ENCODE results near the gene PDE2A. TPM values are rescaled to one million over a fixed set of nuclear protein-coding genes. Genes with fewer than 3 reads are reported as not detected.

Gene PDE2A
- total and polyA plus RNA-seq, 4 donors = 9.4 to 17.5 (median 14.1) TPM

DNA sequence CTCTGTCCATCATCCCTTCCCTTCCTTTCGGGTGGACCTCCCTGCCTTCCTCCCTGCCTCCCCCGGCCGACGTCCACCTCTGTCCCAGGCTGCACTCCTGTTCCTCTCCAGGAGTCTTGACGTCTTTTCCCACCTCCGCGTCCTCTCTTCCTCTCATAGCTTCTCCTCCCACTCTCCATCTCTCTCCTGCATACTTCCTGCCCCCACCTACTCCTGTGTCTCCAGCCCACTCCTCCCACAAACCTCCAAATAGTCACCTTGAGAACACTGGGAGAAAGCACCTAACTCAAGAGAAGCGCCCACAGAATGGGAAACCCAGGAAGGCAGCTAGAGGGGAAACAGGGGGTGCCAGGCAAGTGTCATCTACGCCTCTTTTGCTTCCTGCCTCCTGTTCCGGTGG, 60.8 kb downstream of the PDE2A start:
- Histone ChIP-seq H3K27ac (ENCODE audit: low read depth, low read length) (no peak overlapping the region), H3K4me1 (ENCODE audit: control insufficient read depth, insufficient read depth, low read length) (peaks cover 38% of the 10 kb centered on the region), H3K27me3 (ENCODE audit: control insufficient read depth, insufficient read depth, low read length) (no peaks in the 10 kb centered on the region), H3K9me3 (ENCODE audit: control insufficient read depth, insufficient read depth, low read length) (no peaks in the 10 kb centered on the region), H3K36me3 (ENCODE audit: control insufficient read depth, insufficient read depth, low read length) (no peaks in the 10 kb centered on the region), H3K4me3 (ENCODE audit: low read depth, low read length) (no peak overlapping the region)
- 84% methylated on average over 10 of the region's 10 CpGs for WGBS (ENCODE audit: insufficient coverage)
- DNase-seq (ENCODE audit: low read depth in 4 of 6, low spot score in 6 of 6) = no peak

DNA sequence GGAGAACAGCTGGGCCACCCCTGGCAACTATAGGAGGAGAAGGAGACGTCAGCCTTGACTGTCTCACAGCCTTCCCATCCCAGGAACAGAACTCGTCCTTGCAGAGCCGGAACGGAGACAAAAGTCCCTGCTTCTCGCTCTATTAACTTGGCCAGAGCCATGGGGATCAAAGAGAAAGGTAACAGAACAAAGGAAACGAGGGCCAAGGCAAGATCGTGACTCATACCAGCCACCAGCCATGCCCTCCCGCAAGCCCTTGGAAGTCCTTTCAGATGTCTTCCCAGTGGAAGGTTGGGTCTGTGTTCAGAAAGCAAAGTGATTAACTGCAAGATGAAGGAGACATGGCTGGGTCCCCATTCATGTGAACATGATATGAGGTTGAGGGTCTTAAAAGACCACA, 64.7 kb downstream of the PDE2A start:
- H3K4me3 ChIP-seq (ENCODE audit: low read depth, low read length) = no peak overlapping the region
- peaks cover 34% of the 10 kb centered on the region for H3K4me1 ChIP-seq (ENCODE audit: control insufficient read depth, insufficient read depth, low read length)
- no peak overlapping the region for H3K27ac ChIP-seq (ENCODE audit: low read depth, low read length)
- no peaks in the 10 kb centered on the region for H3K27me3 ChIP-seq (ENCODE audit: control insufficient read depth, insufficient read depth, low read length)
- DNase-seq (ENCODE audit: low read depth in 4 of 6, low spot score in 6 of 6) = no peak
- no peaks in the 10 kb centered on the region for H3K9me3 ChIP-seq (ENCODE audit: control insufficient read depth, insufficient read depth, low read length)
- H3K36me3 ChIP-seq (ENCODE audit: control insufficient read depth, insufficient read depth, low read length) = peaks cover 2% of the 10 kb centered on the region
- 77% methylated on average over 7 of the region's 8 CpGs for WGBS (ENCODE audit: insufficient coverage)

DNA sequence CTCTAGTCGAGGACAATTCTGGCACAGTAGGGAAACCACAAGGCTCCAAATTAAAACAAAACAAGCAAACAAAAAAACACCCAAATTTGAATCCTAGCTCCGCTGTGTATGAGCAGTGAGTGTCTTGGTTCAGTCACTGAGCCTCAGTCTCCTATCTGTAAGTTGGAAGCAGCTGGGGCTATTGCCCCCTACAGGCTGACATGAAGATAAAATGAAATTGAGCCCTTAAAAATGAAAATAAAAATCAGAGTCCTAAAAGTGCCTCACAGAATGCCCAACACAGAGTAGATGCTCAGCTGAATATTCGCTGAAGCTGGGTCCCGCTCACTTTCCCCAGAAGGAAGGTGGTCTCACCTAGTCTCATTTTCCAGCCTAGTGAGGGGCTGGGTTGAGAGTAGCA, 65.2 kb downstream of the PDE2A start:
- Histone ChIP-seq H3K27ac (ENCODE audit: low read depth, low read length) (no peak overlapping the region), H3K4me3 (ENCODE audit: low read depth, low read length) (no peak overlapping the region), H3K4me1 (ENCODE audit: control insufficient read depth, insufficient read depth, low read length) (peaks cover 33% of the 10 kb centered on the region), H3K36me3 (ENCODE audit: control insufficient read depth, insufficient read depth, low read length) (peaks cover 2% of the 10 kb centered on the region), H3K9me3 (ENCODE audit: control insufficient read depth, insufficient read depth, low read length) (no peaks in the 10 kb centered on the region), H3K27me3 (ENCODE audit: control insufficient read depth, insufficient read depth, low read length) (no peaks in the 10 kb centered on the region)
- no peak for DNase-seq (ENCODE audit: low read depth in 4 of 6, low spot score in 6 of 6)
- no CpG with 5 or more reads among the region's 4 CpGs for WGBS (ENCODE audit: insufficient coverage)

DNA sequence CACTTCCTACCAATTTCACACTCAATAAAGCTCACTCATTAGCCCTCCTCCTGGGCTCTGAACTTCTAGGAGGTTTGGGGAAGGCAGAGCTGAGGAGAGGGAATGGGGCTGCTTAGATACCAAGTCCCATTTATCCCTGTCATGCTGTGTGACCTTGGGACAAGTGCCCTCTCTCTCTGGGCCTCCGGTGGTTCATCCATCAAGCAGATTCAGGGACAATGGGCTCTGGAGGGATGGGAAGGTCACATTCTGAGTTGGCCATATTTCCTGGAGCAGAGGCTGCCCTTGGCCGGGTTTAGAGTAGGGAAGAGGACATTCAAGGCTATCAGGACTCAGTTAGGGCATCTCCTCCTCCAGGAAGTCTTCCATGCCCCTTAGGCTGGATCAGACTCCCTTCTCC, 66.7 kb downstream of the PDE2A start:
- H3K36me3 ChIP-seq (ENCODE audit: control insufficient read depth, insufficient read depth, low read length) = peaks cover 2% of the 10 kb centered on the region
- H3K4me1 ChIP-seq (ENCODE audit: control insufficient read depth, insufficient read depth, low read length) = peaks cover 30% of the 10 kb centered on the region
- no peaks in the 10 kb centered on the region for H3K27me3 ChIP-seq (ENCODE audit: control insufficient read depth, insufficient read depth, low read length)
- H3K4me3 ChIP-seq (ENCODE audit: low read depth, low read length) = no peak overlapping the region
- WGBS (ENCODE audit: insufficient coverage) = 67% methylated on average over 2 of the region's 2 CpGs
- H3K27ac ChIP-seq (ENCODE audit: low read depth, low read length) = no peak overlapping the region
- DNase-seq (ENCODE audit: low read depth in 4 of 6, low spot score in 6 of 6) = peak in 1 of 6 donors; percentile 72
- H3K9me3 ChIP-seq (ENCODE audit: control insufficient read depth, insufficient read depth, low read length) = no peaks in the 10 kb centered on the region

DNA sequence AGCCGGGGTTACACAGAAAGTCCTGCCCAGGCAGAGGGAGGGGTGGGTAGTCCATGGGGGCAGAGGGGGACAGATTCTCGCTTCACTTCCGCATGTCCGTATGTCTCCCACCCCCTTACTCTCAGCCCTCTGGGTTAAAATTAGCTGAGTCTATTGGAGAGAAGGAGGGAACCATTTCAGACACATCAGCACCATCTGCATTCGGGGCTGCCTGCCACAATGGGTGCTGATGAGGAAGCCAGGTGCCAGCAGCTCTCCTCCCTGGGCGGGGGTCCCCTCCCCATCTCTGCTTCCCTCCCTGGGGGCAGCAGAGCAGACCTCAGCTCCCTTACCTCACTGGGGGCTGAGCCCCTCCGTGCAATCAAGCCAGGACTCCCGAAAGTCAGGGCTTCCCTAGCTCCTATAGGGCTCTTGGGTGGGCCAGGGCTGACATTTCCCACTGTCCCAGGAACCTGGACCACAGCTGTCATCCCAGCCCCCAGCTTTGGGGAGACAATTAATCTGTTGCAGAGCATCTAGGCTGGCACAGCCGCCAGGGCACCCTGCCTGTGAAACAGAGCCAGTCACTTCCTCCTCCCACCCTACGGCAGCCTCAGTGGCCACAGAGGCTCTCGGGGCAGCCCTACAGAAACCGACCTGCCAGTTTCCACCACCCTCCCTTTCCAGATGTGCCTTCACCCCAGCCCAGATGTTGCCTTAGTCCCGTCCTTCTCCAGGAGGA, 67.3 kb downstream of the PDE2A start:
- no peaks in the 10 kb centered on the region for H3K27me3 ChIP-seq (ENCODE audit: control insufficient read depth, insufficient read depth, low read length)
- no peak overlapping the region for H3K27ac ChIP-seq (ENCODE audit: low read depth, low read length)
- peaks cover 30% of the 10 kb centered on the region for H3K4me1 ChIP-seq (ENCODE audit: control insufficient read depth, insufficient read depth, low read length)
- H3K36me3 ChIP-seq (ENCODE audit: control insufficient read depth, insufficient read depth, low read length) = peaks cover 2% of the 10 kb centered on the region
- peak in 2 of 6 donors; percentile 21 to 62 for DNase-seq (ENCODE audit: low read depth in 4 of 6, low spot score in 6 of 6)
- WGBS (ENCODE audit: insufficient coverage) = 47% methylated on average over 7 of the region's 13 CpGs
- H3K9me3 ChIP-seq (ENCODE audit: control insufficient read depth, insufficient read depth, low read length) = no peaks in the 10 kb centered on the region
- no peak overlapping the region for H3K4me3 ChIP-seq (ENCODE audit: low read depth, low read length)

DNA sequence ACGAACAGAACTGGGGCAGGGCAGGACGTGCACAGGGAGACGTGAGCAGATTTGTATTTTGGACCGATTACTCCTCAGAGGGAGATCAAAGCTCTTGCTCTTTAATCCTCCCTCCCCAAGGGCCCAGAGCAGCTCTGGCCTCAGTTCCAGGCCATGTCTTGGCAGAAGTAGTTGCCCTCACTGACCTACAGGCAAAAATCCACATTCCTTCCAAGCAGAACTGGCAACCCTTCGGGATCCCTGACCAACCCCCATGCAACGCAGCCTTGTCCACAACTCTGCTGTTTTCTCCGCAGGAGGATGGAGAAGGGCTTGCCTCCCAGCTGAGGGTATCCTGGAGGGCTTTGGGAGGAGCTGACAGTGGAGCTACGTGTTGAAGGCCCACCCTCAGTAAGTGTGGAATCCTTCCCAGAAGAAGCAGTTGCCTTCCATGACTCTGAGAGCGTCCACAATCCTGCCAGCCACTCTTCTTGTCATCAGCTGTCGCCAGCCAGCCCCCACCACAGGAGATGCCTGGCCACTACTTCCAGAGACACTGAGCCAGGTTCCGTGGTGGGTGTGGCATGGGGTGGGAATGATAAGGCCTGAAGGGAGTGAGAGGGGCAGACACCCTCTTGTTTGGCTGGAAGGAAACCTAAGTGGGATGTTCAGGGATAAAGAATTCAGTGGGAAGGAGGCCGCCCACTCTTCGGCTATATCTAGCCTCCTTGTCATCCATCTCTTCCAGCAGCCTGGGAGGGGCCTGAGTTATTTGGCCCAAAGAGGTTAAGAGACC, 68.1 kb downstream of the PDE2A start:
- WGBS (ENCODE audit: insufficient coverage) = 70% methylated on average over 6 of the region's 13 CpGs
- H3K27ac ChIP-seq (ENCODE audit: low read depth, low read length) = no peak overlapping the region
- peaks cover 30% of the 10 kb centered on the region for H3K4me1 ChIP-seq (ENCODE audit: control insufficient read depth, insufficient read depth, low read length)
- peak in 1 of 6 donors; percentile 33 for DNase-seq (ENCODE audit: low read depth in 4 of 6, low spot score in 6 of 6)
- no peak overlapping the region for H3K4me3 ChIP-seq (ENCODE audit: low read depth, low read length)
- H3K27me3 ChIP-seq (ENCODE audit: control insufficient read depth, insufficient read depth, low read length) = no peaks in the 10 kb centered on the region
- H3K36me3 ChIP-seq (ENCODE audit: control insufficient read depth, insufficient read depth, low read length) = peaks cover 2% of the 10 kb centered on the region
- no peaks in the 10 kb centered on the region for H3K9me3 ChIP-seq (ENCODE audit: control insufficient read depth, insufficient read depth, low read length)

DNA sequence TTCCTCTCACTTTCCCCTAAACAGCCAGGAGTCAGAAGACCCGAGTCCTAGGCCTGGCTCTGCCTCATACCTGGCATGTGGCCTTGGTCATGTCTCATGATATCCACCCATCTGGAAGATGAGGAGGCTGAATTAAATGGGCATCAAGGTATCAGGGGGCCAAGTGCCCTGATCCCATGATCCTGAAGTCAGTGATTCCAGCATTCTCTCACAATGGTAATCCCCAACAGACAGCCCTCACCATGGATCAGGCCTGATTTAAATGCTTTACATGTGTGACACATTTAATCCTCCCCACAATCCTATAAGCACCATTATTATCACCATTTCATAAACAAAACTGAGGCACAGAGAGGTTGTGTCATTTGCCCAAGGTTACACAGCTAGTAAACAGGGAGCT, 70.0 kb downstream of the PDE2A start:
- H3K9me3 ChIP-seq (ENCODE audit: control insufficient read depth, insufficient read depth, low read length) = no peaks in the 10 kb centered on the region
- H3K27ac ChIP-seq (ENCODE audit: low read depth, low read length) = no peak overlapping the region
- peaks cover 2% of the 10 kb centered on the region for H3K27me3 ChIP-seq (ENCODE audit: control insufficient read depth, insufficient read depth, low read length)
- H3K4me1 ChIP-seq (ENCODE audit: control insufficient read depth, insufficient read depth, low read length) = peaks cover 30% of the 10 kb centered on the region
- H3K4me3 ChIP-seq (ENCODE audit: low read depth, low read length) = no peak overlapping the region
- no CpG with 5 or more reads among the region's 1 CpG for WGBS (ENCODE audit: insufficient coverage)
- DNase-seq (ENCODE audit: low read depth in 4 of 6, low spot score in 6 of 6) = no peak
- H3K36me3 ChIP-seq (ENCODE audit: control insufficient read depth, insufficient read depth, low read length) = peaks cover 2% of the 10 kb centered on the region

DNA sequence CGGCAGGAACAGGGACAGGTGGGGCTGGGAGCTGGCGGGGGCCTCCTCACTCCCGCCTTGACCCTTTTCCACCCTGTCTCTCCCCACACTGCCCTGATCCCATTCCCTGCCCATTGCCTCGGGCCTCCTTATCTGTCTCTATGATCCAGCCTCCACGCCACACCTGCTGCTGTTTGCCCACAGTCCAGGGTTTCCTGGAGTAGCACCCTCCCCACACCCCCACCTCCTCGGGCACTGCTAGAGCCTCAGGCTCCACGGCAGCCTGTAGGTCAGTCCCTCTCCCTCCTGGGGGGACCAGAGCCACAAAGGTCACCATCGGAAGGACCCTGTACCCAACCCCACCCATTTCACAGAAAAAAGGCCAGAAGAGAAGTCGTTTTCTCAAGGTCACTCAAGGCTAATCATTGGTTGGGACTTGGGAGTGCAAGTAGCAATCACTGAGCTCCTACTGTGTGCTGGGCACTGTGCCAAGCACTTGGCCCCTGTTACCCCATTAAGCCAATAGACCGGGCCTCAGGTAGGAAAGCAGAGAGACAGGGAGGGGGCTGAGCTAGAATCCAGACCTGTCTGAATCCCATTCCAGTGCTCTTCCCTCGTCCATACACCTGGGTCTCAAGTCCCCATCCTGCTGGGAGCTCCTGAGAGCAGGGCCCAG, 71.8 kb downstream of the PDE2A start:
- Histone ChIP-seq H3K36me3 (ENCODE audit: control insufficient read depth, insufficient read depth, low read length) (peaks cover 2% of the 10 kb centered on the region), H3K4me3 (ENCODE audit: low read depth, low read length) (no peak overlapping the region), H3K9me3 (ENCODE audit: control insufficient read depth, insufficient read depth, low read length) (no peaks in the 10 kb centered on the region), H3K27me3 (ENCODE audit: control insufficient read depth, insufficient read depth, low read length) (peaks cover 2% of the 10 kb centered on the region), H3K27ac (ENCODE audit: low read depth, low read length) (no peak overlapping the region), H3K4me1 (ENCODE audit: control insufficient read depth, insufficient read depth, low read length) (peaks cover 20% of the 10 kb centered on the region)
- 86% methylated on average over 8 of the region's 11 CpGs for whole genome bisulfite sequencing (ENCODE audit: insufficient coverage)
- no peak for DNase-seq (ENCODE audit: low read depth in 4 of 6, low spot score in 6 of 6)

DNA sequence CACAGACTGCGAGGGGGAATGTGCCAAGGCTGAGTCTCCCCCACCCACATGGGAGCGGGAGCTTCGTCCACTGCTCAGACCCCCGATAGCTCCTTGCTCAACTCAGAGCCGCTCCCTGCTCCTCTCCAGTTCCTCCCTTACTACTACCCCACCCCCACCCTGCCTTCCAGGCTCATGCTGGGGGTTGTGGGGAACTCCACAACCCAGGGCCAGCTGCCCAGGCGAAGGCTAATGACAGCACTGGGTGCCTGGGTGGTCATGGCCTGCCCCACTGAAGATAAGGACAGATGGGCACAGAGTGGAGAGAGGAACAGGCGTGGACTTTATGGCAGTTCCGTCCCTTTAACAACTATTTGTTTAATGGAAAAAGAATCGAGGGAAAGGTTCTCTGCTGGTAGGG, 73.7 kb downstream of the PDE2A start:
- no peaks in the 10 kb centered on the region for H3K36me3 ChIP-seq (ENCODE audit: control insufficient read depth, insufficient read depth, low read length)
- H3K9me3 ChIP-seq (ENCODE audit: control insufficient read depth, insufficient read depth, low read length) = no peaks in the 10 kb centered on the region
- peaks cover 2% of the 10 kb centered on the region for H3K27me3 ChIP-seq (ENCODE audit: control insufficient read depth, insufficient read depth, low read length)
- no peak overlapping the region for H3K4me3 ChIP-seq (ENCODE audit: low read depth, low read length)
- H3K27ac ChIP-seq (ENCODE audit: low read depth, low read length) = no peak overlapping the region
- no peak for DNase-seq (ENCODE audit: low read depth in 4 of 6, low spot score in 6 of 6)
- peaks cover 2% of the 10 kb centered on the region for H3K4me1 ChIP-seq (ENCODE audit: control insufficient read depth, insufficient read depth, low read length)
- 70% methylated on average over 4 of the region's 9 CpGs for WGBS (ENCODE audit: insufficient coverage)

All from spinal cord (tissue), 10 donors.